Hematopoietic multipotent progenitor cell treated with erythropoietin and hydrocortisone succinate and interleukin-3 and kit ligand, for 17 days (in vitro differentiated cells): Measurements from ENCODE around the gene NCOA3.
"Not testable (repeated sequence)": the region's sequence is repeated elsewhere in the genome, so short reads cannot be mapped to it uniquely, and the experiment has no call there.

Experiments
- DNase-seq: peaks from one replicate; pipeline ENCODE4 v3.0.0-alpha.2; 2015; ENCODE audit warnings: low spot score

NCOA3 gene

GRCh38 chr20:47468290-47469050 is 33.2 kb upstream of the NCOA3 start:
- no peak for DNase-seq

- DNase-seq = no peak
Observed at GRCh38 chr20:47475419-47476044, 26.2 kb upstream of the NCOA3 start.

- DNase-seq = no peak
Observed at GRCh38 chr20:47476452-47476851, 25.2 kb upstream of the NCOA3 start.

GRCh38 chr20:47479093-47479492 is 22.6 kb upstream of the NCOA3 start:
- DNase-seq = no peak

GRCh38 chr20:47479506-47479905 is 22.2 kb upstream of the NCOA3 start:
- no peak for DNase-seq

GRCh38 chr20:47480239-47480638 is 21.4 kb upstream of the NCOA3 start:
- DNase-seq = no peak

- DNase-seq = no peak
Observed at GRCh38 chr20:47480705-47481104, 21.0 kb upstream of the NCOA3 start.

GRCh38 chr20:47481330-47482216 is 20.1 kb upstream of the NCOA3 start:
- DNase-seq = no peak

- DNase-seq = no peak
Observed at GRCh38 chr20:47482705-47483104, 19.0 kb upstream of the NCOA3 start.

GRCh38 chr20:47484303-47484702 is 17.4 kb upstream of the NCOA3 start:
- DNase-seq = no peak

GRCh38 chr20:47487175-47487917 is 14.3 kb upstream of the NCOA3 start:
- DNase-seq = no peak

GRCh38 chr20:47489448-47489872 is 12.2 kb upstream of the NCOA3 start:
- no peak for DNase-seq

GRCh38 chr20:47490795-47491194 is 10.9 kb upstream of the NCOA3 start:
- DNase-seq = no peak

GRCh38 chr20:47492284-47492683 is 9.4 kb upstream of the NCOA3 start:
- DNase-seq = no peak

- DNase-seq = peak; percentile 52
Observed at GRCh38 chr20:47493175-47493962, 8.3 kb upstream of the NCOA3 start.

- DNase-seq = no peak
Observed at GRCh38 chr20:47493963-47494293, 7.8 kb upstream of the NCOA3 start.

- DNase-seq = not testable (repeated sequence)
Observed at GRCh38 chr20:47494606-47495005, 7.1 kb upstream of the NCOA3 start.

- no peak for DNase-seq
Observed at GRCh38 chr20:47496118-47496517, 5.6 kb upstream of the NCOA3 start.

- DNase-seq = no peak
Observed at GRCh38 chr20:47498606-47499005, 3.1 kb upstream of the NCOA3 start.

GRCh38 chr20:47499053-47499452 is 2.6 kb upstream of the NCOA3 start:
- DNase-seq = no peak

GRCh38 chr20:47500082-47500481 is 1.6 kb upstream of the NCOA3 start:
- not testable (repeated sequence) for DNase-seq
